ENCODE measurements around the gene NPAS3. TPM values are rescaled to one million over a fixed set of nuclear protein-coding genes. Genes with fewer than 3 reads are reported as not detected.

Gene NPAS3
- total RNA-seq, 1 experiment from 2014 or later, result 0.36 TPM

DNA sequence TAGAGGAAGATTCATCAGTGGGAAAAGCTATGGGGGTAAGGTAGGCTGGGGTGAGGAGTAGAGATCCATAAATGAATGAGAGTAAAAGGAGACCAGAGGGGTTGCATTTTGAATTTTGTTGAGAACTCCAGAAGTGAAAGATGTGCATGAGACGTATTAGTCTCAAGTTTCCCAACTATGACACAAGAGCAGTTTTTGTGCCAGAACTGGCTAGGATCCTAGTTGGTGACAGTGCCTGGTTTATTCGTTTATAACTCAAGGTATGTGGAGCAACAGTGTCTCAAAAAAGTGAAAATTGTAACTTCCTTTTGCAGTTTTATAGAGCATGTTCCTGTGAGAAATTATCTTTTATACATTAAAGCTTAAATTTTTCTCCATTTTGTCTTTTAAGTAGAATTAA is 377.0 kb downstream of the NPAS3 start:
- DNase-seq (peak; percentile 34), ATAC-seq (no peak; the same call in 1 of the 2 replicates)
- no peaks in the 10 kb centered on the region for H4K20me1 ChIP-seq (ENCODE audit: low read length)
- ChIA-PET CTCF (no interaction called here), POLR2A (ENCODE audit: unreplicated experiment) (no interaction called here)
- H3K4me2 ChIP-seq (ENCODE audit: low read length), result no peak overlapping the region
- BruUV-seq (replicated peaks), result no TSS peak
- no peak overlapping the region for H3K9ac ChIP-seq (ENCODE audit: low read length)
- intact Hi-C loops (cut with micrococcal nuclease), result no loop called here
- H3K9me3 ChIP-seq (ENCODE audit: low read length), result no peaks in the 10 kb centered on the region
- no peaks in the 10 kb centered on the region for H3K79me2 ChIP-seq (ENCODE audit: low read length)
- TF ChIP-seq EZH2 (IDR thresholded peaks at IDR 0.05; ENCODE audit: low read length, unreplicated experiment) (no peak), EZH2phosphoT487 (IDR thresholded peaks at IDR 0.05; ENCODE audit: borderline replicate concordance, low read length) (no peak)
- TF ChIP-seq, protein P1, sequence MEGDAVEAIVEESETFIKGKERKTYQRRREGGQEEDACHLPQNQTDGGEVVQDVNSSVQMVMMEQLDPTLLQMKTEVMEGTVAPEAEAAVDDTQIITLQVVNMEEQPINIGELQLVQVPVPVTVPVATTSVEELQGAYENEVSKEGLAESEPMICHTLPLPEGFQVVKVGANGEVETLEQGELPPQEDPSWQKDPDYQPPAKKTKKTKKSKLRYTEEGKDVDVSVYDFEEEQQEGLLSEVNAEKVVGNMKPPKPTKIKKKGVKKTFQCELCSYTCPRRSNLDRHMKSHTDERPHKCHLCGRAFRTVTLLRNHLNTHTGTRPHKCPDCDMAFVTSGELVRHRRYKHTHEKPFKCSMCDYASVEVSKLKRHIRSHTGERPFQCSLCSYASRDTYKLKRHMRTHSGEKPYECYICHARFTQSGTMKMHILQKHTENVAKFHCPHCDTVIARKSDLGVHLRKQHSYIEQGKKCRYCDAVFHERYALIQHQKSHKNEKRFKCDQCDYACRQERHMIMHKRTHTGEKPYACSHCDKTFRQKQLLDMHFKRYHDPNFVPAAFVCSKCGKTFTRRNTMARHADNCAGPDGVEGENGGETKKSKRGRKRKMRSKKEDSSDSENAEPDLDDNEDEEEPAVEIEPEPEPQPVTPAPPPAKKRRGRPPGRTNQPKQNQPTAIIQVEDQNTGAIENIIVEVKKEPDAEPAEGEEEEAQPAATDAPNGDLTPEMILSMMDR (conservative IDR thresholded peaks at IDR 0.05; ENCODE audit: low read depth, low read length), result no peak
- no peaks in the 10 kb centered on the region for H3K36me3 ChIP-seq (ENCODE audit: low read depth, low read length)
- H3F3A ChIP-seq (ENCODE audit: low read length, unreplicated experiment), result no peaks in the 10 kb centered on the region
- H2AFZ ChIP-seq (ENCODE audit: low read length), result no peak overlapping the region
- no peak overlapping the region for H3K4me3 ChIP-seq (ENCODE audit: low read length)
- no peaks in the 10 kb centered on the region for H3K9me2 ChIP-seq (replicated peaks; ENCODE audit: low read length)
- H3K27ac ChIP-seq (ENCODE audit: low read length), result no peak overlapping the region
- peaks cover 7% of the 10 kb centered on the region; the same call in 1 of the 2 replicates for H3K4me1 ChIP-seq (ENCODE audit: insufficient read depth, low read length)
- peaks cover 3% of the 10 kb centered on the region; the same call in 1 of the 2 replicates for H3K27me3 ChIP-seq (ENCODE audit: low read length)

DNA sequence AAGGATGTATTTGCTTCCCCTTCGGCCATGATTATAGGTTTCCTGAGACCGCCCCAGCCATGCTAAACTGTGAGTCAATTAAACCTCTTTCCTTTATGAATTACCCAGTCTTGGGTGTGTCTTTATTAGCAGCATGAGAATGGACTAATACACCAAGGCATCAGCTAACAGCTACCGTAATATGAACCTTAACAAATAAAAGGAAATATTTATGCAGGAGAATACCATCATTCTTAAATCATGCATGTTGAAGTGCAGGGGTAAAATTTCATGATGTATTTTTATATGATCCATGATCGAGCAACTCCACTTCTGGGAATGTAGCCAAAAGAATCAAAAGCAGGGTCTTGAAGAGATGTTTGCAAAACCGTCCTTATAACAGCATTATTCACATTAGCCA is 379.0 kb downstream of the NPAS3 start:
- POLR2A ChIA-PET (ENCODE audit: unreplicated experiment), result no interaction called here

DNA sequence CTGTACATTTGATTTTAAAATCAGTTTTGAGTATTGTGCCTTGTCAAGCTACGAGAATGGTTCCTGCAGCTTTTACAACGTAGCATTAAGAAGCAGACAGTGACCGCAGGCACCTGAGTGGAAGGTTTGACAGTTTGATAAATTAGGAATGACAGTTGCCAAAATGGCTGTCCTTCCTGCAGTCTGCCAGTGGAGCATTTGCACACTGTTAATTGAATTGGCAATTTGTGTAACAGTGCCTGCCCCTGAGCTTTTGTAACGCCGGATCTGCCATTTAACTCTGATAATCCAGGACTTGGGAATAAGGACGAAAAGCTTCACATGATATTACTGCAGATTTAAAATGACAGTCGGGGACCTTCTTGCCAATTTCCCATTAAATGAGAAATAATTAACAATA is 385.3 kb downstream of the NPAS3 start:
- Histone ChIP-seq H3K4me1 (ENCODE audit: insufficient read depth, low read length) (no peaks in the 10 kb centered on the region), H4K20me1 (ENCODE audit: low read length) (no peaks in the 10 kb centered on the region), H3K4me2 (ENCODE audit: low read length) (no peak overlapping the region), H3K4me3 (ENCODE audit: low read length) (no peak overlapping the region), H3F3A (ENCODE audit: low read length, unreplicated experiment) (no peaks in the 10 kb centered on the region), H3K27me3 (ENCODE audit: low read length) (peaks cover 24% of the 10 kb centered on the region; the same call in 1 of the 2 replicates), H3K36me3 (ENCODE audit: low read depth, low read length) (no peaks in the 10 kb centered on the region), H3K9ac (ENCODE audit: low read length) (no peak overlapping the region), H3K9me2 (replicated peaks; ENCODE audit: low read length) (no peaks in the 10 kb centered on the region), H3K79me2 (ENCODE audit: low read length) (no peaks in the 10 kb centered on the region), H3K9me3 (ENCODE audit: low read length) (no peaks in the 10 kb centered on the region), H3K27ac (ENCODE audit: low read length) (no peak overlapping the region), H2AFZ (ENCODE audit: low read length) (no peak overlapping the region)
- ATAC-seq (no peak), DNase-seq (no peak)
- no TSS peak for BruUV-seq (replicated peaks)
- ChIA-PET CTCF (no interaction called here), POLR2A (ENCODE audit: unreplicated experiment) (no interaction called here)
- intact Hi-C loops (cut with micrococcal nuclease), result no loop called here
- TF ChIP-seq EZH2 (IDR thresholded peaks at IDR 0.05; ENCODE audit: low read length, unreplicated experiment), result no peak
- TF ChIP-seq, protein P1 (conservative IDR thresholded peaks at IDR 0.05; ENCODE audit: low read depth, low read length), result no peak
- TF ChIP-seq EZH2phosphoT487 (IDR thresholded peaks at IDR 0.05; ENCODE audit: borderline replicate concordance, low read length), result no peak

More for the DNA sequence above, 379.0 kb downstream of the NPAS3 start:
- DNase-seq (peak; percentile 57), ATAC-seq (peak; percentile 73)
- no peak overlapping the region for H3K4me3 ChIP-seq (ENCODE audit: low read length)
- no peaks in the 10 kb centered on the region for H4K20me1 ChIP-seq (ENCODE audit: low read length)
- CTCF ChIA-PET, result no interaction called here
- H3K9ac ChIP-seq (ENCODE audit: low read length), result no peak overlapping the region
- no peaks in the 10 kb centered on the region for H3K36me3 ChIP-seq (ENCODE audit: low read depth, low read length)
- no peaks in the 10 kb centered on the region for H3K9me2 ChIP-seq (replicated peaks; ENCODE audit: low read length)
- BruUV-seq (replicated peaks), result no TSS peak
- H3K27me3 ChIP-seq (ENCODE audit: low read length), result peaks cover 2% of the 10 kb centered on the region; the same call in 1 of the 2 replicates
- H3K4me1 ChIP-seq (ENCODE audit: insufficient read depth, low read length), result peaks cover 7% of the 10 kb centered on the region; the same call in 1 of the 2 replicates
- peak overlapping the region; percentile 53; the same call in 1 of the 2 replicates for H2AFZ ChIP-seq (ENCODE audit: low read length)
- H3K79me2 ChIP-seq (ENCODE audit: low read length), result no peaks in the 10 kb centered on the region
- intact Hi-C loops (cut with micrococcal nuclease), result no loop called here
- TF ChIP-seq EZH2 (IDR thresholded peaks at IDR 0.05; ENCODE audit: low read length, unreplicated experiment) (no peak), EZH2phosphoT487 (IDR thresholded peaks at IDR 0.05; ENCODE audit: borderline replicate concordance, low read length) (no peak)
- TF ChIP-seq, protein P1 (conservative IDR thresholded peaks at IDR 0.05; ENCODE audit: low read depth, low read length), result no peak
- H3K4me2 ChIP-seq (ENCODE audit: low read length), result no peak overlapping the region
- no peaks in the 10 kb centered on the region for H3K9me3 ChIP-seq (ENCODE audit: low read length)
- H3K27ac ChIP-seq (ENCODE audit: low read length), result peak overlapping the region; percentile 37; the same call in 1 of the 2 replicates
- H3F3A ChIP-seq (ENCODE audit: low read length, unreplicated experiment), result no peaks in the 10 kb centered on the region

Data from PC-3 (cell line).